Measurements from ENCODE around the gene NF1.
"Not testable (repeated sequence)": the region's sequence is repeated elsewhere in the genome, so short reads cannot be mapped to it uniquely, and the experiment has no call there.

NF1 gene

GRCh38 chr17:31256936-31257335 is 162.2 kb downstream of the NF1 start:
- DNase-seq = no peak

DNA sequence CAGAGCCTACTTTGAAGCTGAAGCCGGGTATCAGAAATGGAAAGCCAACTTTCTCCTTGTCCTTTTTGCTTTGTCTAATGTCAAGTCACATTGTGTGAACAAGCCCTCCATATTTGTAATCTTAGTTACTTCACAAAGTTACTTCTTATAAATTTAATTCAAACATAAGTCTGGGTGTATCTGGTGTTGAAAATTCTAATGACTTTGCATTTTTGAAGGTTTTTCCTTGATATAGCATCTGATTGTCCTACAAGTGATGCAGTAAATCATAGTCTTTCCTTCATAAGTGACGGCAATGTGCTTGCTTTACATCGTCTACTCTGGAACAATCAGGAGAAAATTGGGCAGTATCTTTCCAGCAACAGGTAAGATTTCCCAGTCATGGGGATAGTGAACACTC is 165.4 kb downstream of the NF1 start:
- DNase-seq = no peak

GRCh38 chr17:31261601-31262000 is 166.8 kb downstream of the NF1 start:
- DNase-seq = no peak

DNA sequence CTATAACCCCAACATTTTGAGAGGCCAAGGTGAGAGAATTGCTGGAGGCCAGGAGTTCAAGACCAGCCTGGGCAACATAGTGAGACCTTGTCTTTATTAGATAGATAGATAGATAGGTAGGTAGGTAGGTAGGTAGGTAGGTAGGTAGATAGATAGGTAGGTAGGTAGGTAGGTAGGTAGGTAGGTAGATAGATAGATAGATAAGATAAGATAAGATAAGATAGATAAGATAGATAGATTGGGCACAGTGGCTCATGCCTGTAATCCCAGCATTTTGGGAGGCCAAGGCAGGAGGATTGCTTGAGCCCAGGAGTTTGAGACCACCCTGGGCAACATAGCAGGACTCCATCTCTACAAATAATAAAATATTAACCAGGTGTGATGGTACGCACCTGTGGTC is 168.1 kb downstream of the NF1 start:
- not testable (repeated sequence) for DNase-seq

DNA sequence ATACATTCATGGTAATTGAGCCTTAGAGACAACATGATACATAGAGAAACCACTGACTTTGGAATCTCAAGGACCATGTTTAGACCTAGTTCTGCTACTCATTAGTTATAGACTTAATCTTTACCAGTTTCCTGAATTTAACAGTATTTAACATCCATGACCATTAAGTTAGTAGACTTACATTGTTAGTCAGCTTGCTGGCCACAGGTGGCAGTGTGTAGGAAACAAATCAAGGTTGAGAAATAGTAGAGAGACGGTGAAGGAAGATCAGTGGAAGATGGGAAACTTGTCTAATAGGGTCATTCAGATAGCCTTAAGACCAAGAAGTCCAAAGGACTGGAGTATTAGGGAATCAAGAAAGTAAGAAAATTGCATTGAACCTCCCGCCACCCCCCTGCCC is 171.3 kb downstream of the NF1 start:
- no peak for DNase-seq

DNA sequence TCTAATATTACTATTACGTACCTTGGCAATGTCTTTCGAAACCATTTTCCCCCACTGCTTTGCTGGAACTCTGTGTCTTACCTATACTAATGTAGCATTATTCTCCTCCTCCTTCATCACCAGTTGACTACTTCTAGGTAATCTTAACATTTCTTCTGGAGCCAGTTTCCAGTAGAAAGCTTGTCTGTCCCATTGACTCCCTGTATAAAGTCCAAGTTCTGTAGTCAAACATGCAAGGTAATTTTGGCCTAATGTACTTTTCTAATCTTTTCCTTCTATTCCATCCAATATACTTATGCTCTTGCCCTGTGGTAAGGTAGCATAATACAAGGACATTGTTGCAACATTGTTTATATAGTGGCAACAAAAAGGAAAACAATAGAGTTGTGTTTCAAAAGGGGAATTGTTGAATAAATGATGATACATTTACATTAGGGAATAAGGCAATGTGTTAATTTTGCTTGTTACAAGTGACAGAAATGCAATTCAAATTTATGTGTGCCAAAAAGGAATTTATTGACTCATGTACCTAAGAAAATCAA is 174.3 kb downstream of the NF1 start:
- no peak for DNase-seq

- no peak for DNase-seq
These were observed 174.8 kb downstream of the NF1 start for GRCh38 chr17:31269578-31269983.

GRCh38 chr17:31272236-31272635 is 177.5 kb downstream of the NF1 start:
- DNase-seq = no peak

GRCh38 chr17:31272803-31273202 is 178.0 kb downstream of the NF1 start:
- no peak for DNase-seq

- DNase-seq = no peak
These were observed 178.7 kb downstream of the NF1 start for GRCh38 chr17:31273516-31273915.

DNA sequence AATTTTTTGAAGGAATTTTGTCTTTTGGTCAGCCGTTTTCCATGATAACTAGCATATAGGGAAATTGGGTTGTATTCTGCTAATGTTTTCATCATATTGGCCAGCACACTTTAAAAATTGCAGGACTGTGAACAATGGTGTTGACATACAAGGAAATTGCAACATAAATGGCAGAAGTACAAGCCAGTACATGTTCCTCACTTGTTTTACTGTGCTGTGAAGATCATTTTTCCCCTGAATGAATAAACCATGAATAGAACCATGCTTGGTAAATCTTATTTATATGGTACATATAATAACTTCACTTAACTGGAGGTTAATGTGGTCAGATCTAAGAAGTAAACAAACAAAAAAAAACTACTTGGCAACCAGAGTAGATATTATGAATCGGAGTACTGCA is 179.5 kb downstream of the NF1 start:
- DNase-seq = no peak

DNA sequence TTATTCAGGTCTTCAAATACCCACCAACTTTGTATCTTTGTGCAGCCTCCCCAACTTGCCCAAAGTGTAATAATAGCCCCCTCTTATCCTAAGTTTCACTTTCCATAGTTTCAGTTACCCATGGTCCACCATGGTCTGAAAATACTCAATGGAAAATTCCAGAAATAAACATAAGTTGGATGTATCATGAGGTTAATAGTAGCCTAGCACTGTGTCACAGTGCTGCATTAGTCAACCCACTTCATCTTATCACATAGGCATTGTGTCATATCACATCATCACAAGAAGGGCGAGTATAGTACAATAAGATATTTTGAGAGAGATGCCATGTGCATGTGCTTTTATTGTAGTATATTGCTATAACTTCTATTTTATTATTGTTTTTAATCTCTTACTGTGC is 180.3 kb downstream of the NF1 start:
- no peak for DNase-seq

DNA sequence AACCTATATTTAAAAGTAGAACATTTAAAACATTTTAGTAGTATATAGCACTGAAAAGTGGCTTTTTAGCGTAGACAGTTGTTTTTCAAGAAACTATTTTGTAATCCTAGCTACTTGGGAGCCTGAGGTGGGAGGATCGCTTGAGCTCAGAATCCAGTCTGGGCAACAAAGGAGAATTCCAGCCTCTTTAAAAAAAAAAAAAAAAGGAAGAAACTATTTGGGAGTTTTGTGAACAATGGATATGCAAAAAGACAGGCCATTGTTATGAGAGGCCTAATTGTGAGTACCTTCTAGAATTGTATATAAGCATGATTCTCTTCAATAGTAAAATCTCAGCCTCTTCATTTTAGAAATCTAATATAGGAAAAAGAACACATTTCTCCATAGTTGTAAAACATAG is 184.6 kb downstream of the NF1 start:
- no peak for DNase-seq

- no peak for DNase-seq
These were observed 186.3 kb downstream of the NF1 start for GRCh38 chr17:31281061-31281460.

- DNase-seq = no peak
These were observed 189.1 kb downstream of the NF1 start for GRCh38 chr17:31283841-31284240.

- no peak for DNase-seq
These were observed 191.8 kb downstream of the NF1 start for GRCh38 chr17:31286587-31286986.

DNA sequence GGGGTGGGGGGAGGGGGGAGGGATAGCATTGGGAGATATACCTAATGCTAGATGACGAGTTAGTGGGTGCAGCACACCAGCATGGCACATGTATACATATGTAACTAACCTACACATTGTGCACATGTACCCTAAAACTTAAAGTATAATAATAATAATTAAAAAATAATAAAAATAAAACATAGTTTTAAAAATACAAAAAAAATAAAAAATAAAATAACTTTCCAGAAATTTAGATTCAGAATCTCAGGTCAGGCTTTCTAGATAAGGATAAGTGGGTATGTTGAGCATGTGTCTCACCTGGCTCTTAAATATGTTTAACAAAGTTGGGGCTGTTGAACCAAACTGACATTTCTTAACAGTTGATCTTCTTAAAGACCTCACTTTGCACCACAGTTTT is 193.2 kb downstream of the NF1 start:
- DNase-seq = not testable (repeated sequence)

DNA sequence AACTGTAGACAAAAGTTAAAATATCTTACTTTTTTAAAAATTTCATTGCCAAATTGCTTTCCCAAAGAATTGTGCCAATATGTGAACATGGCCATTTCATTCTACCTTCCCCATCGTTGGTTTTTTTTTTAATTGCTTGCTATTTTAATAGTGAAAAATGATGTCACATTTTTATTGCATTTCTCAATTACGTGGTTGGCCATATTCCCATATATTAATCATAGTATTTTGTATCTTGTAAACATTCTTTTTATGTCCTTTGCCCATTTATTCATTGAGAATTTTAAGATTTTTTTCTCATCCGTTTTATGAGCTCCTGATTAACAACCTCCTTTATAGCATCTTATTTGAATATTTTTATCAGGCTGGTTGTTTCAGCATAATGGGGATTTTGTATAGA is 195.0 kb downstream of the NF1 start:
- DNase-seq = no peak

DNA sequence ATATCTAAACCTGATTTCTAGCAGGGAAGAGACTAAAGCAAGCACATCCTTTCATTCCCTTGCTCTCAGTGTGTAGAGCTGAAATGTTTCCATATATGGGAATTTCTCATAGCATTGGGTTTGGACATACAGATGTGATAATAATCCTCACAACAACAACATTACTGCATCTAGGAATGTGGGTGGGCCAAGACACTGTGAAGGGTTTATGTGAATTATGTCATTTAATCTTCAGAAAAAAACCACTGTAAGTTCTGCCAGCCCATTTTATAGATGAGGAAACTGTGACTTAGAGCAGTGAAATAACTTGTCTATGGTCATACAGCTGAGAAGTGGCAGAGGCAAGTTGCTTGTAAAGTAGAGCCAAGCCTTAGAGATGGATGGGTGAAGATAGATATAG is 197.0 kb downstream of the NF1 start:
- DNase-seq = no peak

GRCh38 chr17:31293581-31293980 is 198.8 kb downstream of the NF1 start:
- DNase-seq = no peak

DNA sequence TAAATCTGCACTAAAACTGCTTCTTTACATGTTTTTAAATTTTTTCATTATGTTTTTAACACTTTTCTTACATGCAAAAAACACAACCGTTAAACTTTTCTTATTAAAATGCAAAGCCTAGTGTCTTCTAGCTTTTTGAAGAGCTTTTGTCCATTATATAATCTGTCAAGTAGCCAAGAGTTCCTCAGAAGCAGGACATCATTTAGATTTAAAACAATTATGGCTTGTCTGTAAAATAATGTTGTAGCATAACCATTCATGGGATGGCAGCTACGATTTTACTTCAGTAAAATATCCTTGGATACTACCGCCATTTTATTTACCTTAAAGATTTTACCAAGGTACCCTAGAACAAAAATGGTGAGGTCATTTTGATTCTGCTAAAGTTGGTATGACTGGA is 199.5 kb downstream of the NF1 start:
- DNase-seq = no peak

- DNase-seq = no peak
These were observed 200.2 kb downstream of the NF1 start for GRCh38 chr17:31294820-31295488.

DNA sequence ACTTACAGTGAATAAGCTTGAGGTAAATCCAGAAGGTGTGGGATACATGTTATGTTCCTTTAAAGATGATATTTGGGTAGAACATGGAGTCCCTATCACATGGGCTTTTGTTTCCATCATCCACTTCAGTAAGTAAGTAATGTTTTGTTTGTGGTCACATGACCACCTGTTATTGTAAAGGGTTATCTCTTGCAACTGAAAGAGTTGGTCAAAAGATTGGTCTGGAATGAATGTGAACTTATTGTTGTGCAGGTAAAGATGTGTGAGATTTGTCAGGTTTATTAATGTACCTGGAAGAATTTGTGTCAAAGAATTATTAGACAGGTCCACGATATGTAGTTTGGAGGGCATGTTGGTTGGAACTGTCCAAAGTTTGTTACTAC is 200.7 kb downstream of the NF1 start:
- no peak for DNase-seq

DNA sequence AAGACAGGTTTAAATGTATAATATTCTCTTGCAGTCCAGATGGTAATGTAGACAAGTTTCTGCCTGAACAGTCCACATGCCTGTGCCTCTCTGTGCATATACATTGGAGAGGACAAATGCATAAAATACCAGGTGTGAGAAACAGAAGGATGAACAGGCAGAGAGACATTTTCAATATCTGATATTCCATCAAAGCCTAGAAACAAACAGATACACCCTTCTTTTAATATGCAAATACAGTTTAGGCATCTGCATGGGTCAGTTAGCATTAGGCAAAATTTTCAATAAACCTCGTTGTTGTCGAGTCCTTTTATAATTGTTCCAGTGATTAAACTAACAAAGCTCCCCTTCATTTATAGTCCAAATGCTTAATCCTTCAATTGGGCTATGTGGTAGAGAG is 201.4 kb downstream of the NF1 start:
- no peak for DNase-seq

DNA sequence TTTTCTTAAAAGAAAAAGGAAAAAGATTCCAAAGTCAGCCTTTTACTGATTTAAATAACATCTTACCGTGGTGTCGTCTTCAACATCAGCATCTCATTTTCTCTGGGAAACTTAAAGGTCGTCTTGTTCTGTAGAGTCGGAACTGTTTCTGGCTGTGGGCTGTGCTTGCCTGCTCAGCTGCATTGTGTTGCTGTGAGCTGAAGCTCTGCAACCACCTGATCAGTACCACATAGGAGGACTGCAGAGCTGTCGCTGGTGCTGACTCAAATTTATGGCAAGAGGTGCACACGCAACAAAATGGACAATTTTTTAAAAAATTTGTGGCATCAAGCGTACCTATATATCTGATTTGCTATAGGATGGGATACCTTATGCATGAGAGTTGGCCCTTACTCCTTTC is 202.3 kb downstream of the NF1 start, which contains the start of gene OMG:
Gene OMG (minus strand): TSS at position 150 of the 400 bp plus-strand sequence. CDS start 908 bp downstream, outside the sequence.
- no peak for DNase-seq
